Measurements from ENCODE around the gene FKBP5.
A peak's percentile ranks its signal among the peaks of the same experiment; 100 is the strongest.
"Not testable (repeated sequence)": the region's sequence is repeated elsewhere in the genome, so short reads cannot be mapped to it uniquely, and the experiment has no call there.

Gene FKBP5

DNA sequence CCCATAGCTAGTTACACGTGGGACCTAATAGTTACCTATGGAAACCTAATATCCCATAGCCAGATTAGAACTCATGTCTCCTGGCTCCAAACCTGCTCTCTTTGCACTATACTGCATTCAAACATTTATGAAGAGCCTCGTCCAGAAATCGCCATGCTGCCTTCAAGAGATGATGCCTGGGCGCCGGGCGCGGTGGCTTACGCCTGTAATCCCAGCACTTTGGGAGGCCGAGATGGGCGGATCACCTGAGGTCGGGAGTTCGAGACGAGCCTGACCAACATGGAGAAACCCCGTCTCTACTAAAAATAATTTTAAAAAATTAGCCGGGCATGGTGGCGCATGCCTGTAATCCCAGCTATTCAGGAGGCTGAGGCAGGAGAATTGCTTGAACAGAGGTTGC lies 1.3 kb upstream of the FKBP5 start:
- not testable (repeated sequence) for DNase-seq

DNA sequence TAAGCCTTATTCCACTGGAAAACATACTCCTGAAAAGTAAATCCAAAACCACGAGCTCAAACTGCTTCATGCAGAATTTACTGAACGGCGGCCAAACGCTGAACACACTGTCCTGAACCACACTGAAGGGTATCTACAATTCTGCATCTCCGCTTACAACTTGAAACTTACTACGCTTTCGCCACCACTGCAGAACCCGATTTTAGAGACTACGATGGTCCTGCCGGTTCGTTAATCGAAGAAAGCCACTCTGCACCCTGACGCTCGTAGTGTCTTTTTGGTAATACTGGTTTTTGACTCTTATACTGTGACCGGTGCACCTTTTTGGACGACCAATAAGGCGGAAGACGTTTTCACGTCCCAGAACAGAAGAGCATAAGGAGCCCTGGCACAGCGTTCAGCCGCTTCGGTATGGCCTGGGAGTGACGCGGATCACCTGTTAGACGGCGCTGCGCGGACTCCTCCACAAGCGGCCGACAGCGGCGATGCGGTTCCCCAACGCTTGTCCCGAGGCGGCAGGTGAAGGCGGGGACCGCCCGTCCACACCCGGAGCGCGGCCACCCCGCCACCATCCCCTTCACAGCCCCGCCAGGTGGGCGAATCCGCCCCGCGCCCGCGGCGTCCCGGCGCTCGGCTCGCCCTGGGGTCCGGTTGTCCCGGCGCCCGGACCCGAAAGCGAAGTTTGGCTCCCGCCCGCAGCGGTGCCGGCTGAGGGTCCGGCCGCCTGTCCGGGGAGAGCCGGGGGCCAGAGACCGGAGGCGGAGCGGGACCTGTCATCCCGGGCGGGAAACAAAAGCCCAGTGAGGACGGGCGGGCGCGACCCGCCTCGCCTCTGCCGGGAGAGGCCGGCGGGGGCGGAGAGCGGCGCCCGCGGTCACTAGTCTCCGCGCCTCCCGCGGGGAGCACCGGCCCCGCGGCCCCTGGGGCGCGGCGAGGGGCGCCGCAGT lies 784 bp downstream of the FKBP5 start:
- DNase-seq: peak; percentile 76

DNA sequence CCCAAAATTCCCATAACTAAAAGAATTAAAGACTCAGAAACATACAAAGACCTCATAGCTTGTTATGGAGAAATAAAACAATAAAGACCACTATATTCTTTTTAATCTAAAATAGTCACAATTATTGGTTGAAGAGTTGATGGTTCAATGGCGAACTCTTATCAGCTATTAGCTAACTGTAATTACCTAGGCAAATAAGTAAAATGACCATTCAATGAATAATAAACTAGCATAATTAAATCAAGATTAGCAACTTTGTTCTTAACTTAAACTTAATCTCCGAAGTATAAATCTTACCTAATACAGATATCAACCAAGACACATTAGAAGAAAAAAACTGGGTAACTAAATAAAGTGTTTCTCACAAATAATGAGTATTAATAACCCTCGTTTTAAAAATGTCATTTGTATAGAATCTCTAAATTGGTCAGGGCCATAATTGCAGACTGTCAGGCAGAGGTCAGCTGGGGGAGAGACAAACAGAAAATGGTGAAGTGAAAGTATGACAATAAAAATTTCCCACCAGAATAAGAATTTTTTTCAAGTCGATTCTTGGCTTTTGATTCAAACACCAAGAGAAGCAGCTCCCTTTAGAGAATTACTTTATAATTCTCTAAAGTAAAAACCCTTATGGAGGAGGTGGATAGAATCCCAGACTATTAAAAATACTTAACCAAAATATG lies 1.7 kb downstream of the FKBP5 start:
- peak; percentile 68 for DNase-seq

DNA sequence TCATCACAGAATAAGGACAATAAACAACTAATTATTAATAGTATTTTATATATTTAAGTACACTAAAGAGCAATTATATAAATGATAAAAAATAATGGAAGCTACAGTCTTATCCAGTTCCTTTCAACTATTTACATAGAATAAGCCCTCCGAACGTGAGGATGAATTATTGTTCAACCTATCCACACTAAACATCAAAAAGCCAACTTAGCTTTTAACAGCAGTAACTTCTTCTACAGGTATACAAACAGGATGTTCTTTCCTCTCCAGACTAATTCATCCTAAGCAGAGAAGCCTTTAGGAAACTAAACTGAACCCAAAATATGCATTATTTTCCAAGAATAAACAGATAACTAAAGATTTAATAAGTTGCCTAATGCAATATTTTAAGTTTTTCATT lies 2.3 kb downstream of the FKBP5 start:
- DNase-seq: peak; percentile 54

DNA sequence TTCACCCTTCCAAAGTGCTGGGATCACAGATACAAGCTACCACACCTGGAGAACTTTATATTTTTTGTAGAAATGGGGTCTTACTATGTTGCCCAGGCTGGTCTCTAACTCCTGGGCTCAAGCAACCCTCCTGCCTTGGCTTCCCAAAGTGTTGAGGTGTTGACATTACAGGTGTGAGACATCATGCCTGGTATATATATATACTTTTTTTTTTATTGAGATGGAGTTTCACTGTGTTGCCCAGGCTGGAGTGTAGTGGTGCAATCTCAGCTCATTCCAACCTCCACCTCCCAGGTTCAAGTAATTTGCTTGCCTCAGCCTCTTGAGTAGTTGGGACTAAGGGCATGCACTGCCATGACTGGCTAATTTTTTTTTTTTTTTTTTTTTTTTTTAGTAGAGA lies 5.4 kb downstream of the FKBP5 start:
- no peak for DNase-seq

DNA sequence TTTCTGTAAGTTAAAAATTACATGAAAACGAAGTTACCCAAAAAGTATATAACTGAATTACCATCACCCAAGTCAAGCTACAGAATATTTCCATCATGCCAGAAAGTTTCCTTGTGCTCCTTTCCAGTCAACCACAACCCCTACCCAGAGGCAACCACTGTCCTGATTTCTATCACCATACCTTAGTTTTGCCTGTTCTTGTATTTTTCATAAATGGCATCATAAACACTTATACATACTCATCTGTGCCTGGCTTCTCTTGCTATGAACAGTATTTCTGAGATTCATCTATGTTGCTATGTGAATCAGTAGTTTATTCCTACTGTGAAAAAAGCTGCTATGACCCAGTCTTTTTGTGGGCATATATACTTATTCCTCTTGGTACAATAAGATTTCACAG lies 7.4 kb downstream of the FKBP5 start:
- DNase-seq: no peak

DNA sequence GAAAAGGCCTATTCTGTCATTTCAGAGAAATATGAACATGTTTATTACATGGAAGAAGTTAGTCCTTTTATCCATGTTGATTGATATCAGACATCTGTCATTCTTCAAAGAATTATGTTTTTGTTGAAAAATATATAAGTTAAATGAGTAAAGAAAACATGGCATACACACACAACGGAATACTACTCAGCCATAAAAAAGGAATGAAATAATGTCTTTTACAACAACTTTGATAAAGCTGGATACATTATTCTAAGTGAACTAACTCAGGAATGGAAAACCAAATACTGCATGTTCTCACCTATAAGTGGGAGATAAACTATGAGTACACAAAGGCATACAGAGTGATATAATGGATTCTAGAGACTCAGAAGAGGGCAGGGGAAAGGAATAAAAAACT lies 9.3 kb downstream of the FKBP5 start:
- DNase-seq: no peak

DNA sequence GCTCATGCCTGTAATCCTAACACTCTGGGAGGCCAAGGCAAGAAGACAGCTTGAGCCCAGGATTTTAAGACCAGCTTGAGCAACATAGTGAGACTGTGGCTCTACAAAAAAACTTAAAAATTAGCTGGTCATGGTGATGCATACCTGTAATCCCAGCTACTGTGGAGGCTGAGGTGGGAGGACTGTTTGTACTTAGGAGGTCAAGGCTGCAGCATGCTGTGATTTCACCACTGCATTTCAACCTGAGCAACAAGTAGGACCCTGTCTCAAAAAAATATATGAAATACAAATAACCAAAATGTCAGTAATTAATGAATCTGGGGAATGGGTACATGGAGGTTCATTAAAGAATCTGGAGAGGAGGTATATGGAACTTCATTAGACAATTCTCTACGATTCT lies 9.9 kb downstream of the FKBP5 start:
- DNase-seq: no peak

DNA sequence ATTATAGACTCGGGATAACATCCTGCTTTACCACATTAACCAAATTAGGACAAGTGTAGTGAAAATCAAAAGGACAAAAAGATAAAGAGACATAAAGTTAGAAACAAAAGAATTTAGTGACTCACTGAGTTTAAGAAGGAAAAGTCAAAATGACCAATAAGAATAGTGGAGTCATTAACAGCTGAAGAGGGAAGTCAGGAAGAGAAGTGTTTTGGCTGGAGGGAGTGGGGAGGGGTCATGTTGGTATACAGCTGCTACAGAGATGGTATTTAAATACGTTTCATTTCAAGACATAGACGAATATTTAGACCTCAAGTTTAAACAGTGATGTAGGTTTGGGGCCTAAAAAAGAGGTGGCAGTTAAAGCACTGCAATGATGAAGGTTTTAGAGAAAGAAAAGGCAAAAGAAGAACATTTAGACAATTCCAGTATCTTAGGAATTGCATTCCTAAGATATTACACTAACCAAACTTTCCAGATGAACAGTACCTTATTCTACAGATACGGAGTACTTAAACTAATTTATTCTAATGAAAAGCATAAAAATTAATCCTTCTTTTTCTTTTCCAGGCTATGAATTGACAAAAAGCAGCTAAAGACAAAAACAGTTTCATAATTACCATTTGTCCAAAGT lies 10.6 kb downstream of the FKBP5 start:
- no peak for DNase-seq

DNA sequence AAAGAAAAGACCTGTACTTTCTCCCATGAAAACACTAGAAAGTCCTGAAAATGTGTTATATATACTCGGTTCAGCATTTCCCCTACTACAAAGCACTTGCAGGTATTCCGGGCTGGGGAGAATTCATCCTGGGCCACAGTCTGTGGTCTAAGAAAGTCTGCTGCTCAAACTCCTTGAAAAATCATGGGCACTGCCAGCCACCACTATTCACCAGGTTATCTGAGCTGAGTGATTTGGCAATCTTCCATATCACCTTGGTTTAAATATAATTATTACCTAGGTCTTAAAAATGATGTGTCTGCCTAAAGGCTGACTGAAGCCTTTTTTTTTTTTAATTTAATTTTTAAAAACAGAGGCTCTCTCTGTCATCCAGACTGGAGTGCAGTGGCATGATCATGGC lies 11.3 kb downstream of the FKBP5 start:
- DNase-seq: no peak

DNA sequence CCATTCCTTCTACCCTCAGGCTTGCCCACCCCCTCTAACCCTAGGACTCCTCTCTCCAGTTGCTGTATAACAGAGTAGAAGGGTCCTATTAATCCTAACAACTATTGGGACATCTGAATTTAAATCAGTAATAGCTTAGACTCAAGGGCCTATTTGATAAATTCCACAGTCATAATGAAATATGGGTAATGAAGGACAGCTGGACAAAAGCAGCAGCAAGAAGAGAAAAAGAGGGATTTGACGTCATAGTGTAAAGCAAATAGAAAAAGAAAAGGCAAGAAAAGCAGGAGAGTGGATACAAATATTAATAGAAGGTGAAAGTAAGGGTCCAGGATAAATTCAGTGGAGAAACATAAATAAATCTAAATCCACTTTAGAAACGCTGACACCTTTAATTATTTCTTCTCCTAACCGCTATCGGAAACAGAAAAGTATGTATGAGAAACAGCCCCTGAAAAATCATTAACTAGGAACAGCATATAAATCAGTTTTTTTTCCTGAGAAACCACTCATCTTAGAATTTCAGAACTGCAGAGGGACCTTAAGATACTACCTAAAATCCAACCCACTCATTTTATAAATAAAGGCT lies 12.8 kb downstream of the FKBP5 start:
- no peak for DNase-seq

DNA sequence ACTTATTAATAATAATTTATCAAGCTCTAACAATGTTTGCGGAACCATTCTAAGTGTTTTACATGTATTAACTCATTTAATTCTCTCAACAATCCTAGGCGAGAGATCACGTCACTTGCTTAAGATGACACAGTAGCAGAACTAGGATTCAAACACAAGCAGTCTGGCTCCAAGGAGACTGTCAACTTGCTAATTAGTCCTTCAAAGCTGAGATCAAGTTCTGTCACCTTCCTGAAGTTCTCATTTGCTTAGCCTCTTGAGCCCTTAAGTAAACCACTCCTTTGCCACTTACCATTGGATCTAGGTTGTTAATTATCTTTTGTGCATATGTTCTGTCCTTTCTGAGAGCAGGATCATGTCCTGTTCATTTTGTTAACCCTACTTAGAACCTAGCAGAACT lies 14.1 kb downstream of the FKBP5 start:
- no peak for DNase-seq

DNA sequence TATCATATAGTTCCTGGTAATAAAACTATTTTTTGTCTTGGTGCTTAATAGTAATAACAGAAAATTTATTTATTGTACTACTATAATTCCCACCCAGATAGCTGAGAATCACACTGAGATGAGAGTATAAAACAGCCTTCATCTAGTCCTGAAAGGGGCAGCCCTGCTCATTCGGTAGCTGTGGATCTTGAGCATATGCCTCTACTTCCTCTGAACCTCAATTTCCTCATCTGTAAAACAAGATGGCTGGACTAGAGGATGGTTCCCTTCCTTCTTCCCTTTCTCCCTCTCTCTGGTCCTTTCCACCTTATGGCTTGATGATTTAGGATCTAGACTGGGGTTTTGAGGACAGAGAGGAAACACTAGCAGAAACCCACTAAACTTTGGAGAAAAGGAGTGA lies 15.0 kb downstream of the FKBP5 start:
- DNase-seq: no peak

DNA sequence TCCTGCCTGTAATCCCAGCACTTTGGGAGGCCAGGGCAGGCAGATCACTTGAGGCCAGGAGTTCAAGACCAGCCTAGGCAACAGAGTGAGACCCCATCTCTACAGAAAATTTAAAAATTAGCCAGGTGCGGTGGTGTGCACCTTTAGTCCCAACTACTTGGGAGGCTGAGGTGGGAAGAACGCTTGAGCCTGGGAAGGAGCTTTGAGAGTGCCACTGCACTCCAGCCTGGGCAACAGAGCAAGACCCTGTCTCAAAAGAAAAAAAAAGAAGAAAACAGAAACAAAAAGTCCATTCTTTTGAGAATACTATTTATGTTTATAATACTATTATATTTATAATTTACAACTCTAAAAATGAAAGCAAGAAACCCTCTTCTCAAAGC lies 15.4 kb downstream of the FKBP5 start:
- not testable (repeated sequence) for DNase-seq

DNA sequence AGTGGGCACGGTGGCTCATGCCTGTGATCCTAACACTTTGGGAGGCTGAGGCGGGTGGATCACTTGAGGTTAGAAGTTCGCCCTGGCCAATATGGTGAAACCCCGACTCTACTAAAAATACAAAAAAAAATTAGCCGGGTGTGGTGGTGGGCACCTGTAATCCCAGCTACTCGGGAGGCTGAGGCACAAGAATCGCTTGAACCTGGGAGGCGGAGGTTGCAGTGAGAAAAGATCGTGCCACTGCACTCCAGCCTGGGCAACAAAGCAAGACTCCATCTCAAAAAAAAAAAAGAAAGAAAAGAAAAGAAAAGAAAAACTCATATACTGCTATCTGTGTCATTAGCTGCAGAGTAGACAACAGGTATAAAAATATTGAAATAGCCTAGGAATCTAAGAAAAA lies 18.3 kb downstream of the FKBP5 start:
- not testable (repeated sequence) for DNase-seq

DNA sequence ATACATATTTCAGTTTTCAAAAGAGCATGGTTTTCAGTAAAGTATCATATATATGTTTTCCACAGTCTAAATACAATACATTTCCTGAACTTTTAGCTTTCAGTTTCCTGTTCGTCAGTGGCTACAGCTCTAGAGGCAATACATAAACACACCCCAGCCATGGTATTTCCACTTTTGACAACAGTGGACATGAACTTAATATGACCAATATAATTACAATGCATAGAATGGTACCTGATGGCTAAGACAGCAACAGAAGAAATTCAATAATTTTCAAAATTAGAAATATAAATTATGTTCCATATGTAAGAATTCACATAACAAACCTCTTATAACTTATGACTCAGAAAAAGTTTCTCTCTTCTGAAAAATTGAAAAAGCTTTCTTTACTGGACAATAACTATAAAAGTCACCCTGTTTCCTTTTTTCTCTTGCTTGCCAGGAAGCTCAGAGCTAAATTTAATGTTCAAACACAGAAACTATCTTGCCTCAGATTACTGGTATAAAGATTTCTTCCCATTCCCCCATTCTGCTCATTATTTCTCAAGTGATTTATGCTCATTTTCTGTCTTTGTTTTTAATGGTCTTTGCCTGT lies 19.2 kb downstream of the FKBP5 start:
- DNase-seq: no peak

DNA sequence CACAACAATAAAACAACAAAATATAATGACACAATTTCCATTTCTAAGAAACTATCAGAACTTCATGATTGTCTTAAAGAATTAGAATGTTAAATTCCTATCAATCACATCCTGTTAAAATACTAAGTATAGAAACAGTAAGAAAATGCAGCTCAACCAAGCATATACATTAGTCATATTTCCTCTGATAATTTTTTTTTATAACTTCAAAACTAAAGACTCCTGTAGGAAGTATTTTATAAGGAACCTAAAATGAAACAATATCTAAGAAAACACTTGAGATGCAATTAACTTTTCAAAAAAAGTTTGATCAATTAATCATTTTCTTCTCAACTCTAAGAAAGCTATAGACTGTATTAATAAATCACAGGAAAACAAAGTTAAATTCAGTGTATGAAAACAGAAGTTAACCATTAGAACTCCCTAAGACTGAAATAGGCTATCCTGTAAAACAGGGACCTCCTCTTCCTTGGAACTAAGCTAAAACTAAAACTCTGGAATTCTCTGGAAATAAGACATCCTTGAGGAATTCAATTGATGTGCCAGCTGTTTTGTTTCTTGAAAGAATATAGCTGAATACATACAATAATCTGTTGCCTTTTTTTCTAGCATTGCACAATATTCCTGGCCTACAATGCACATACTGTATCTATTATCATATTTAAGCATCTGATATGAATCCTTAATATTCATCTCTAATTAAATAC lies 19.8 kb downstream of the FKBP5 start:
- DNase-seq: no peak

DNA sequence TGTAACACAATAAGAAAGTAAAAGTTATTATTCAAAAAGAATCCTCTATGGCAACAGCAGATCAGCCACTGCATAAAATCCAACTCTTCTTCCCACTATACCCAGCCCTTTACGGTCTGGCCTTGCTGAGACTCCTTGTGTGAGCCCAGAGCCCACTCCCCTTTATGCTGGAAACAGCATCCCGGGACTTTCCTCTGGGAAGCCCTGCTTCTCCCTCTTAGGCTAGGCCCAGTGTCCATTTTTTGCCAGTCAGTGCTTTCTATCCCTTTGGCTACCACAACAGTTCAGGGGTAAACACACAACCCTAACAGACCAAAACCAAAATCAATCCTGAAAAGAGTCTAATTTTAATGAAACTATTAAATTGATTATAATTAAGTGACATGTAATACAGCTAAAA lies 20.6 kb downstream of the FKBP5 start:
- no peak for DNase-seq

DNA sequence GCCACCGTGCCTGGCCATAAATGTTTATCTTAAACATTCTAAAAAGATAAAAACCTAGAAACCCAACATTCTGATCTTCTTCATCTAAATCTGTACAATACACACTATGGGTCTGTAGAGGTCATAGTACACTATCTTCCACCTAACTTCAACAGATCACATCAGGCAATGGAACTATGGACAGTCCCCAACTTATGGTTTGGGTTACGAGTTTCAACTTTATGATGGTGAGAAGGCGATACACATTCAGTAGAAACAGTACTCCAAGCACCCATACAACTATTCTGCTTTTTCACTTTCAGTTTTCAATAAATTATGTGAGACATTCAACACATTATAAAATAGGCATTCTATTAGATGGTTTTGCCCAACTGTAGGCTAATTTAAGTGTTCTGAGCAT lies 23.1 kb downstream of the FKBP5 start:
- no peak for DNase-seq

DNA sequence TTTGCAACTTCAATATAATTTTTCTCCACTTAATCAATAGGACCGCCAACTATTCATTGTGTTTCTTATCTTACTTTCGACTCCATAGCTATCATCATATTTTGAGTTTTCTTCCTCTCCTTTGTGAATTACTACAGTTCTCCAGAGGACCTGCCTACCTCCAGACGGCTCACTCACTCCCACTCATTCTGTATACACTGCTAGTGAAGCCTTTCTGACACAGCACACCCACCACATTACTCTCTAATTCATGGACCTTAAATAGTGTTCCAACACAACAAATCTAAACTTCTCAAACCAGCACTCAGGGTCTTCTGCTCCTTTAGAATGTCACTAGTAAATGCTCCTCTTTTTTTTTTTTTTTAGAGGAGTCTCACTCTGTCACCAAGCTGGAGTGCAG lies 23.8 kb downstream of the FKBP5 start:
- no peak for DNase-seq

DNA sequence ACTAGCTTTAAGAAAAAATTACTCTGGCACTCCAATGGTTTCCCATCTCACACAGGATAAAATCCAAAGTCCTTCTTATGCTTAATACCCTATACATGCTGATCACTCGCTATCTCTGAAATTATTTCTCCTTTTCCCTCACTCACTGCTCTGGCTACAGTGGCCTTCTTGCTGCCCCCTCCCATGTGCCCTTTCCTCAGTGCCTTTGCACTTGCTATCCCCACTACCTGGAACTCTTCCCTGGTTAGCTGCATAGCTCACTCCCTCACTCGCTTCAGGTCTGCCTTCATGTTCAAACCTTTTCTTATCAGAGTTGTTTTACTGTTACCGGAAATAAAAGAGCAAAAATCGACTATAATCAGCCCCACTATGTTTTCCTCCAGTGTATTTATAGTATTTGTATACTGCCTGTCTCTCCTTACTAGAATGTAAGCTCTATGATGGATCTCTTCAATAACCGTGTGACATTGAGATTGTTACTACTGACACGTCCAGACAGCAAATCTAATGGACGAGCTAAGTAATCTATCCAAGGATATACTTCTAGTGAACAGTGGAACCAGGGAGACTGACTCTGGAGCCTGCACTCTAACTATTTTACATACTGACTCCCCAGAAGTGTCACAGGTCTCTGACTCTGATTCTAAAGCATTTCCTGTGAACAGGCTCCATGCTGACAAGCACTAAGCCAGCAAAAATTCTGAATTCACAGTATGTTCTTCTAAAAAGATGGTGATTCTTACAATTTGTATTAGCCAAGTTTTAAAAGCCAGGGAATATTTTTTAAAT lies 25.1 kb downstream of the FKBP5 start:
- DNase-seq: no peak

DNA sequence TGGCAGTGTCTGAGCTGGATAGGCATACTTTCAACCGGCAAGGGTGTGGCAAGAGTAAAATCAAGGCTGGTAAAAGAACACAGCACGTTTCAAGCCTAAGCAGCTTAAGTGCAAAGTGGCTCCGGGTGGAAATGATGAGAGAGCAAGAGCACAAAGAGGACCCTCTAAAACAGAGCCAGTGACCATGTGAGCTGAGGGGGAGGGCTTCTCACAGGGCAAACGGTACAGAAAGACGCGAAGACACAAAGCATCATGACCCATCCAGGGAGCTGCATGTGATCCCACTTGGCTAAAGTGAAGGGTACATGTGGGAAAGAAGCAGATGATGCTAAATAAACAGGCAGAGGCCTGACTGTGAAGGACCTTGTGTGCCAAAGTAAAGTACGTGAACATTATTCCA lies 25.7 kb downstream of the FKBP5 start:
- no peak for DNase-seq

Data from hematopoietic multipotent progenitor cell treated with erythropoietin and hydrocortisone succinate and interleukin-3 and kit ligand, for 4 days (in vitro differentiated cells).